Measurements from ENCODE around the gene TBL3. TPM values are rescaled to one million over a fixed set of nuclear protein-coding genes. Genes with fewer than 3 reads are reported as not detected.

Gene TBL3
- polyA plus RNA-seq, 1 donor (not counting 4 experiments of a cell fraction or from before 2014, with no cell fraction given) = 27.8 TPM

- Histone ChIP-seq H2AFZ (ENCODE audit: control insufficient read depth, low read length) (no peak overlapping the region), H3K9me3 (ENCODE audit: control insufficient read depth, low read depth, low read length) (no peaks in the 10 kb centered on the region), H3K4me1 (ENCODE audit: control insufficient read depth, extremely low read depth, insufficient read depth, low read length) (peaks cover 5% of the 10 kb centered on the region), H3K4me2 (ENCODE audit: control insufficient read depth, extremely low read depth, insufficient read depth, low read depth, low read length) (no peak overlapping the region), H3K9me1 (ENCODE audit: control insufficient read depth, extremely low read depth, insufficient read depth, low read length) (no peaks in the 10 kb centered on the region), H3K27ac (ENCODE audit: control insufficient read depth, insufficient read depth, low read length) (no peak overlapping the region), H3K36me3 (ENCODE audit: control insufficient read depth in 2 of 2, extremely low read depth in 1 of 2, insufficient read depth in 2 of 2, low read length in 2 of 2) (peaks cover 45 to 59% of the 10 kb centered on the region in 2 experiments), H3K9ac (ENCODE audit: control insufficient read depth, extremely low read depth, insufficient read depth, low read length) (no peak overlapping the region), H3K79me2 (ENCODE audit: control insufficient read depth, insufficient read depth, low read length) (peaks cover 35% of the 10 kb centered on the region), H3K27me3 (ENCODE audit: control insufficient read depth, extremely low read depth, insufficient read depth, low read length) (no peaks in the 10 kb centered on the region), H4K20me1 (ENCODE audit: control insufficient read depth, extremely low read depth, insufficient read depth, low read length) (peaks cover 32% of the 10 kb centered on the region), H3K4me3 (ENCODE audit: control insufficient read depth in 2 of 3, extremely low read depth in 1 of 3, insufficient read depth in 2 of 3, low read depth in 1 of 3, low read length in 3 of 3) (no peak overlapping the region)
- no peak for TF ChIP-seq EZH2 (IDR thresholded peaks at IDR 0.05; ENCODE audit: low read length)
- TF ChIP-seq CTCF (optimal IDR thresholded peaks at IDR 0.05 in 1 of 3, IDR thresholded peaks at IDR 0.05 in 1 of 3, conservative IDR thresholded peaks at IDR 0.05 in 1 of 3; ENCODE audit: extremely low read depth in 1 of 3, insufficient read depth in 2 of 3, low read length in 3 of 3) = no peak
- no peak for FAIRE-seq
- no peak for DNase-seq (ENCODE audit: low read depth, low spot score)
- dilution Hi-C loops (cut with MboI; ENCODE audit: extremely low pct_ligation_motif_present, low sequenced_read_pairs) = no loop called here
Observed at GRCh38 chr16:1999866-2000514, 28.1 kb downstream of the TBL3 start.

- H3K9ac ChIP-seq (ENCODE audit: control insufficient read depth, extremely low read depth, insufficient read depth, low read length) = no peak overlapping the region
- H3K4me1 ChIP-seq (ENCODE audit: control insufficient read depth, extremely low read depth, insufficient read depth, low read length) = peaks cover 9% of the 10 kb centered on the region
- peaks cover 47 to 69% of the 10 kb centered on the region in 2 experiments for H3K36me3 ChIP-seq (ENCODE audit: control insufficient read depth in 2 of 2, extremely low read depth in 1 of 2, insufficient read depth in 2 of 2, low read length in 2 of 2)
- H3K79me2 ChIP-seq (ENCODE audit: control insufficient read depth, insufficient read depth, low read length) = peaks cover 45% of the 10 kb centered on the region
- H2AFZ ChIP-seq (ENCODE audit: control insufficient read depth, low read length) = no peak overlapping the region
- no peaks in the 10 kb centered on the region for H3K9me1 ChIP-seq (ENCODE audit: control insufficient read depth, extremely low read depth, insufficient read depth, low read length)
- no peak for TF ChIP-seq EZH2 (IDR thresholded peaks at IDR 0.05; ENCODE audit: low read length)
- TF ChIP-seq CTCF (optimal IDR thresholded peaks at IDR 0.05 in 1 of 3, IDR thresholded peaks at IDR 0.05 in 1 of 3, conservative IDR thresholded peaks at IDR 0.05 in 1 of 3; ENCODE audit: extremely low read depth in 1 of 3, insufficient read depth in 2 of 3, low read length in 3 of 3) = no peak
- dilution Hi-C loops (cut with MboI; ENCODE audit: extremely low pct_ligation_motif_present, low sequenced_read_pairs) = no loop called here
- no peak overlapping the region for H3K4me3 ChIP-seq (ENCODE audit: control insufficient read depth in 2 of 3, extremely low read depth in 1 of 3, insufficient read depth in 2 of 3, low read depth in 1 of 3, low read length in 3 of 3)
- H3K27ac ChIP-seq (ENCODE audit: control insufficient read depth, insufficient read depth, low read length) = no peak overlapping the region
- H3K4me2 ChIP-seq (ENCODE audit: control insufficient read depth, extremely low read depth, insufficient read depth, low read depth, low read length) = no peak overlapping the region
- no peaks in the 10 kb centered on the region for H3K27me3 ChIP-seq (ENCODE audit: control insufficient read depth, extremely low read depth, insufficient read depth, low read length)
- FAIRE-seq = no peak
- no peak for DNase-seq (ENCODE audit: low read depth, low spot score)
- no peaks in the 10 kb centered on the region for H3K9me3 ChIP-seq (ENCODE audit: control insufficient read depth, low read depth, low read length)
- peaks cover 43% of the 10 kb centered on the region for H4K20me1 ChIP-seq (ENCODE audit: control insufficient read depth, extremely low read depth, insufficient read depth, low read length)
Observed at GRCh38 chr16:2001035-2001434, 29.2 kb downstream of the TBL3 start.

All from keratinocyte (primary cell).